Left ventricle myocardium inferior (tissue), 1 donor: Measurements from ENCODE around the gene NOX4. TPM values are rescaled to one million over a fixed set of nuclear protein-coding genes. Genes with fewer than 3 reads are reported as not detected.

Experiments used
- DNase-seq: peaks from one replicate; pipeline ENCODE4 v3.0.0-alpha.2; 2020
- H3K27ac ChIP-seq: fragments of 200-600 bp; replicated peaks from 2 replicates; pipeline ENCODE4 v1.8.0; 2021
- H3K27me3 ChIP-seq: fragments of 200-600 bp; 2 replicates; pipeline ENCODE4 v1.8.0; 2021; ENCODE audit warnings: low read depth
- H3K36me3 ChIP-seq: fragments of 200-600 bp; 2 replicates; pipeline ENCODE4 v1.8.0; 2021
- H3K4me1 ChIP-seq: fragments of 200-600 bp; 2 replicates; pipeline ENCODE4 v1.8.0; 2021
- H3K4me3 ChIP-seq: fragments of 200-600 bp; 2 replicates; pipeline ENCODE4 v1.8.0; 2021; ENCODE audit warnings: mild to moderate bottlenecking, moderate library complexity
- H3K9me3 ChIP-seq: fragments of 200-600 bp; replicated peaks from 2 replicates; pipeline ENCODE4 v1.8.0; 2021
- intact Hi-C: fragments of 100-400 bp; cut with micrococcal nuclease; formaldehyde crosslinking; loops from one replicate; pipeline ENCODE4 v1.11.0; 2022
- total RNA-seq: library from RNA; stranded (reverse); fragmentation: NEBNext Ultra II Directional; extraction: Animal tissue kit (Norgen Biotek cat#: 25700); gene quantifications from one replicate; pipeline ENCODE4 v1.2.1, GENCODE V29; 2021
- TF ChIP-seq, protein P1 (sequence below): fragments of 200-600 bp; IDR thresholded peaks from 2 replicates; pipeline ENCODE4 v1.8.0; 2021; ENCODE audit warnings: antibody characterized with exemption, mild to moderate bottlenecking, borderline replicate concordance
- donor health status: DM: no; HTN: yes; CAD: no; lungs with severe emphysema.

Gene NOX4
- total RNA-seq, 1 donor from 2014 or later: 3.5 TPM

DNA sequence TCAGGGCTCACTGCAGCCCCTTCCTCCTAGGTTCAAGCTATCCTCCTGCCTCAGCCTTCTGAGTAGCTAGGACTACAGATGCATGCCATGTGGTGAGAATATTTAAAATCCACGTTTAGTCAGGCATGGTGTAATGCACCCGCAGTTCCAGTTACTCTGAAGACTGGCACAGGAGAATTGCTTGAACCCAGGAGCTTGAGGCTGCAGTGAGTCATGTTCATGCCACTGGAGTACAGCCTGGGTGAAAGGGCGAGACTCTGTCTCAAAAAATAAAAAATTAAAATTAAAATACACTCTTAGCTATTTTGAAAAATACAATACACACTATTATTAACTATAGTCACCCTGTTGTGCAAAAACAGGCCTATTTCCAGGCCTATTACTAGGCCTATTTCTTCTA lies 38.4 kb downstream of the NOX4 start:
- intact Hi-C loops: no loop called here
- Histone ChIP-seq H3K36me3 (no peaks in the 10 kb centered on the region), H3K9me3 (no peaks in the 10 kb centered on the region), H3K27ac (no peak overlapping the region), H3K4me3 (no peak overlapping the region), H3K4me1 (no peaks in the 10 kb centered on the region), H3K27me3 (no peaks in the 10 kb centered on the region)
- DNase-seq: no peak
- TF ChIP-seq, protein P1, sequence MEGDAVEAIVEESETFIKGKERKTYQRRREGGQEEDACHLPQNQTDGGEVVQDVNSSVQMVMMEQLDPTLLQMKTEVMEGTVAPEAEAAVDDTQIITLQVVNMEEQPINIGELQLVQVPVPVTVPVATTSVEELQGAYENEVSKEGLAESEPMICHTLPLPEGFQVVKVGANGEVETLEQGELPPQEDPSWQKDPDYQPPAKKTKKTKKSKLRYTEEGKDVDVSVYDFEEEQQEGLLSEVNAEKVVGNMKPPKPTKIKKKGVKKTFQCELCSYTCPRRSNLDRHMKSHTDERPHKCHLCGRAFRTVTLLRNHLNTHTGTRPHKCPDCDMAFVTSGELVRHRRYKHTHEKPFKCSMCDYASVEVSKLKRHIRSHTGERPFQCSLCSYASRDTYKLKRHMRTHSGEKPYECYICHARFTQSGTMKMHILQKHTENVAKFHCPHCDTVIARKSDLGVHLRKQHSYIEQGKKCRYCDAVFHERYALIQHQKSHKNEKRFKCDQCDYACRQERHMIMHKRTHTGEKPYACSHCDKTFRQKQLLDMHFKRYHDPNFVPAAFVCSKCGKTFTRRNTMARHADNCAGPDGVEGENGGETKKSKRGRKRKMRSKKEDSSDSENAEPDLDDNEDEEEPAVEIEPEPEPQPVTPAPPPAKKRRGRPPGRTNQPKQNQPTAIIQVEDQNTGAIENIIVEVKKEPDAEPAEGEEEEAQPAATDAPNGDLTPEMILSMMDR: no peak

DNA sequence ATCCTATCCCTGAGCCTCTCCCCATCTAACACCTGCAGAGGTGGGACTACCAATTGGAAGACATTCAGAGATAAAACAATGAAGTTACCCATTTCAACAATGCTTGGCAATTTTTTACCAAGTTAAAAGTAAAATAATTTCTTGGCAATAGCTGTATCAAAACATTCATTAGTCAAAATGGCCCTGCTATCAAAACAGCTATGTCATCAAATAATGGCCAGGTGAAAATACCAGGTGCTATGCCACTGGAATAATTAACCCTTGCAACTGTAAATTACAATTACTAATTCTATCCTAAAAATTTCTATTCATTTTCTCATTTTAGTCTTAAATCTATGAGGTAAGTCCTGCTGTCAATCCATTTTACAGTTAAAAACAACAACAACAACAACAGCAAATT lies 43.3 kb downstream of the NOX4 start:
- H3K4me1 ChIP-seq: no peaks in the 10 kb centered on the region
- TF ChIP-seq, protein P1: no peak
- H3K4me3 ChIP-seq: no peak overlapping the region
- intact Hi-C loops: no loop called here
- H3K9me3 ChIP-seq: peaks cover 8% of the 10 kb centered on the region
- no peak overlapping the region for H3K27ac ChIP-seq
- H3K27me3 ChIP-seq: no peaks in the 10 kb centered on the region
- DNase-seq: no peak
- H3K36me3 ChIP-seq: no peaks in the 10 kb centered on the region

DNA sequence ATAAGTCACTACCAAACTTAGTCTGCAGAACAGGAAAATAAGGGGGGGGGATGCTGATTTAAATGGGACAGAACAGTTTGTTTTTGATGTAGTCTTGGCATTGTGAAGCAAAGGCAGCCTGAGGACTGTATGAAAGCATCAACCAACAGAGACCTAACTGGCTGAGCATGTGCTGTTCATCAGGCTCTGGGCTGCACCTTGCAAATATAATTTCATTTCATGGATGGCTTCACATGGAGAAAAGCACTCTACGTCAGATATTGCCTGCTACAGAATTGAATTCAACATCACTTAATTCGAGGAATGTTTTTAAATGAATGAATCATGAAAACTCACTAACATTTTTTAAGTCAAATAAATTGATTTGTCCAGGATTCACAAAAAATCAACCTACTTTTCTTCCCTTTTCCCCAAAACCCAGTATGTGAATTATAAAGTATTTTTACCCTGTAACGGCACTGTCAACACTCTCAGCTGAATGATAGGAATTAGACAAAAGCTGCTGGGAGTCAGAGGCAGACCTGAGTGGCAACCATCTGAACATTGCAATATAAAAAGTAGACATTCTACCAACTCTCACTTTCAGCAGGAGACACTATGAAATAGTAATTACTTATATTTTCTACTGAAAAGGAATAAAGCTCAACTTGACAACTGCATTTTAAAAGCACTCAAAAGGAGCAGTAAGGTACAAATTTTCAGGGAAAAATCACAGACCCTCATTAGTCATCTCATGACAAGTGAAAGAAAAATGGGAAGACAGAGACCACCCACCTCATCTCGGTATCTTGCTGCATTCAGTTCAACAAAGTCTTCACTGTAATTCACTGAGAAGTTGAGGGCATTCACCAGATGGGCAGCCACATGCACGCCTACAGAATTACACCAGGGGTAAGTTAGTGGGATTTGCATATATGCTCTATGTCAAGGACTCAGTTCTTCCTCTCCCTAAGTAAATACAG lies 47.5 kb downstream of the NOX4 start:
- H3K36me3 ChIP-seq: no peaks in the 10 kb centered on the region
- no peaks in the 10 kb centered on the region for H3K27me3 ChIP-seq
- no peaks in the 10 kb centered on the region for H3K4me1 ChIP-seq
- intact Hi-C loops: no loop called here
- H3K27ac ChIP-seq: no peak overlapping the region
- no peak for DNase-seq
- no peak overlapping the region for H3K4me3 ChIP-seq
- TF ChIP-seq, protein P1: no peak
- peaks cover 8% of the 10 kb centered on the region for H3K9me3 ChIP-seq

DNA sequence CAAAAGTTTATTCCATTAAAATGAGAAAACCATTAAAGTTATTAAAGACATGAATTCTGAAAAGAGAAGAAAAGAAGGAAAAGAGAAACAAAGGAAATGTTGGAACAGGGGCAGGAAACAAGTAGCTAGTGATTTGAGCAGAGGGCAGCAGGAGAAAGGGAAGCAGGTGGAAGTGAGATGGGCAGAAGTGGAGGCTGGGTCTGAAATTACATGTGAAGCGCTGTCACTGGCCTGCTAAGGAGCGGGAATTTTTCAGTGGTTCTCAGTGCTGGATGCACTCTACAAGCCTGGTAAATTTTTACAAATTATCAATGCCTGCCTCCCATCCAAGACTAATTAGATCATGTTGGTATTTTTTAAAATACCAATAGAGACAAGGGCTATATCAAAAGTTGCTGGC lies 48.4 kb downstream of the NOX4 start:
- DNase-seq: no peak
- no peak overlapping the region for H3K27ac ChIP-seq
- no peak overlapping the region for H3K4me3 ChIP-seq
- H3K4me1 ChIP-seq: no peaks in the 10 kb centered on the region
- intact Hi-C loops: no loop called here
- TF ChIP-seq, protein P1: no peak
- H3K36me3 ChIP-seq: no peaks in the 10 kb centered on the region
- no peaks in the 10 kb centered on the region for H3K27me3 ChIP-seq
- H3K9me3 ChIP-seq: peaks cover 8% of the 10 kb centered on the region

DNA sequence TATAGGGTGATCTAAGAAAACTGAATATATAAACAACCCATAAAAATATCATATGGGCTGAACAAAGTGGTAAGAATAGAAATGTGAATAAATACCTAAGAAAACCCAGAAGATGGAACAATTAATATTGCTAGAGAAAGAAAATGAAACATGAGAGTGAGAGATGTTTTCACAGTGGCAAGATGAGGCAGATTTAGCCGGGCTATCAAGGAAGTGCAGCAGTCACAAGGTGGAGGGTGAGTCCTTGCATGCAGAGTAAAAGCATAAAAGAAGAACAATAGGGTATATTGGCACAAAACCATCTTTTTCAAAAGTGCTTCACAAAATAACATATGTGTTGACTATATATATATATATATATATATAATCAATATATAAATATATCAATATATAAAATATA lies 49.6 kb downstream of the NOX4 start:
- no peak overlapping the region for H3K27ac ChIP-seq
- DNase-seq: no peak
- peaks cover 7% of the 10 kb centered on the region for H3K9me3 ChIP-seq
- no peaks in the 10 kb centered on the region for H3K4me1 ChIP-seq
- H3K36me3 ChIP-seq: no peaks in the 10 kb centered on the region
- intact Hi-C loops: no loop called here
- TF ChIP-seq, protein P1: no peak
- no peak overlapping the region for H3K4me3 ChIP-seq
- H3K27me3 ChIP-seq: no peaks in the 10 kb centered on the region
